Measurements from ENCODE around the gene RER1.

DNA sequence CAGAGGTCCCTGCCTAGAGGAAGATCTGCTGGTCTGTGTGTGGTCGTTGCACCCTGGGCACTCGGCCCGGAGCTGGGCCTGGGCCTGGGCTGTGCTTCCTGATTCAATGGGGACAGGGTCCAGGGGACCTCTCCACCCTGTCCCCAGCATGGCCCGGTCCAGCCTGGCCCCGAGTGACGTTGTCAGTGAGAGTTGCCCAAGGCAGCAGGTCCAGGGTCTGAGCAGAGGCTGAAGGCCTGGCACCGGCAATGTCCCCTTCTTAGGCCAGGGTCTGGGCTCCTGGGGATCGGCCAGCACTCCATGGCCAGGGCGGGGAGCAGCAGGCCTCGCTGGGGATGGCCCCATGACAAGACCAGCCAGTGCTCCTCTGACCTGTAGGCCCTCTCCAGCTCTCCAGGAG is 36.3 kb downstream of the RER1 start:
- TF ChIP-seq, protein P1, sequence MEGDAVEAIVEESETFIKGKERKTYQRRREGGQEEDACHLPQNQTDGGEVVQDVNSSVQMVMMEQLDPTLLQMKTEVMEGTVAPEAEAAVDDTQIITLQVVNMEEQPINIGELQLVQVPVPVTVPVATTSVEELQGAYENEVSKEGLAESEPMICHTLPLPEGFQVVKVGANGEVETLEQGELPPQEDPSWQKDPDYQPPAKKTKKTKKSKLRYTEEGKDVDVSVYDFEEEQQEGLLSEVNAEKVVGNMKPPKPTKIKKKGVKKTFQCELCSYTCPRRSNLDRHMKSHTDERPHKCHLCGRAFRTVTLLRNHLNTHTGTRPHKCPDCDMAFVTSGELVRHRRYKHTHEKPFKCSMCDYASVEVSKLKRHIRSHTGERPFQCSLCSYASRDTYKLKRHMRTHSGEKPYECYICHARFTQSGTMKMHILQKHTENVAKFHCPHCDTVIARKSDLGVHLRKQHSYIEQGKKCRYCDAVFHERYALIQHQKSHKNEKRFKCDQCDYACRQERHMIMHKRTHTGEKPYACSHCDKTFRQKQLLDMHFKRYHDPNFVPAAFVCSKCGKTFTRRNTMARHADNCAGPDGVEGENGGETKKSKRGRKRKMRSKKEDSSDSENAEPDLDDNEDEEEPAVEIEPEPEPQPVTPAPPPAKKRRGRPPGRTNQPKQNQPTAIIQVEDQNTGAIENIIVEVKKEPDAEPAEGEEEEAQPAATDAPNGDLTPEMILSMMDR (IDR thresholded peaks at IDR 0.05), result no peak
- TF ChIP-seq, protein P2, sequence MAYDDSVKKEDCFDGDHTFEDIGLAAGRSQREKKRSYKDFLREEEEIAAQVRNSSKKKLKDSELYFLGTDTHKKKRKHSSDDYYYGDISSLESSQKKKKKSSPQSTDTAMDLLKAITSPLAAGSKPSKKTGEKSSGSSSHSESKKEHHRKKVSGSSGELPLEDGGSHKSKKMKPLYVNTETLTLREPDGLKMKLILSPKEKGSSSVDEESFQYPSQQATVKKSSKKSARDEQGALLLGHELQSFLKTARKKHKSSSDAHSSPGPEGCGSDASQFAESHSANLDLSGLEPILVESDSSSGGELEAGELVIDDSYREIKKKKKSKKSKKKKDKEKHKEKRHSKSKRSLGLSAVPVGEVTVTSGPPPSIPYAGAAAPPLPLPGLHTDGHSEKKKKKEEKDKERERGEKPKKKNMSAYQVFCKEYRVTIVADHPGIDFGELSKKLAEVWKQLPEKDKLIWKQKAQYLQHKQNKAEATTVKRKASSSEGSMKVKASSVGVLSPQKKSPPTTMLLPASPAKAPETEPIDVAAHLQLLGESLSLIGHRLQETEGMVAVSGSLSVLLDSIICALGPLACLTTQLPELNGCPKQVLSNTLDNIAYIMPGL (CRISPR knock-in tag; IDR thresholded peaks at IDR 0.05), result no peak
- TF ChIP-seq ESRRA (CRISPR knock-in tag; IDR thresholded peaks at IDR 0.05; ENCODE audit: borderline replicate concordance) (no peak), TEAD4 (CRISPR knock-in tag; IDR thresholded peaks at IDR 0.05) (no peak), MYBL2 (CRISPR knock-in tag; IDR thresholded peaks at IDR 0.05) (no peak), NFYB (CRISPR knock-in tag; conservative IDR thresholded peaks at IDR 0.05; ENCODE audit: low read depth) (no peak), ZNF263 (CRISPR knock-in tag; IDR thresholded peaks at IDR 0.05; ENCODE audit: low read depth) (no peak), NR2C2 (CRISPR knock-in tag; IDR thresholded peaks at IDR 0.05) (no peak)
- TF ChIP-seq, protein P3, sequence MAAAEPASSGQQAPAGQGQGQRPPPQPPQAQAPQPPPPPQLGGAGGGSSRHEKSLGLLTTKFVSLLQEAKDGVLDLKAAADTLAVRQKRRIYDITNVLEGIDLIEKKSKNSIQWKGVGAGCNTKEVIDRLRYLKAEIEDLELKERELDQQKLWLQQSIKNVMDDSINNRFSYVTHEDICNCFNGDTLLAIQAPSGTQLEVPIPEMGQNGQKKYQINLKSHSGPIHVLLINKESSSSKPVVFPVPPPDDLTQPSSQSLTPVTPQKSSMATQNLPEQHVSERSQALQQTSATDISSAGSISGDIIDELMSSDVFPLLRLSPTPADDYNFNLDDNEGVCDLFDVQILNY (CRISPR knock-in tag; IDR thresholded peaks at IDR 0.05), result no peak
- TF ChIP-seq, protein P4, sequence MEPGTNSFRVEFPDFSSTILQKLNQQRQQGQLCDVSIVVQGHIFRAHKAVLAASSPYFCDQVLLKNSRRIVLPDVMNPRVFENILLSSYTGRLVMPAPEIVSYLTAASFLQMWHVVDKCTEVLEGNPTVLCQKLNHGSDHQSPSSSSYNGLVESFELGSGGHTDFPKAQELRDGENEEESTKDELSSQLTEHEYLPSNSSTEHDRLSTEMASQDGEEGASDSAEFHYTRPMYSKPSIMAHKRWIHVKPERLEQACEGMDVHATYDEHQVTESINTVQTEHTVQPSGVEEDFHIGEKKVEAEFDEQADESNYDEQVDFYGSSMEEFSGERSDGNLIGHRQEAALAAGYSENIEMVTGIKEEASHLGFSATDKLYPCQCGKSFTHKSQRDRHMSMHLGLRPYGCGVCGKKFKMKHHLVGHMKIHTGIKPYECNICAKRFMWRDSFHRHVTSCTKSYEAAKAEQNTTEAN (CRISPR knock-in tag; IDR thresholded peaks at IDR 0.05), result no peak

Measured in WTC11 (cell line).